HG03571 (cell line): ENCODE data around the gene PLCG1.
"Not testable (repeated sequence)": the region's sequence is repeated elsewhere in the genome, so short reads cannot be mapped to it uniquely, and the experiment has no call there.

Experiments used
- ATAC-seq: cut with Tn5 transposase; IDR thresholded peaks from one replicate; pipeline ENCODE4 v1.9.1; 2021; ENCODE audit not compliant: unreplicated experiment

Gene PLCG1

GRCh38 chr20:41136680-41137613, at the start of gene PLCG1:
Gene PLCG1, plus strand, starts transcription at chr20:41137543. Its CDS starts 99 bp downstream, at chr20:41137642.
- peak; percentile 51 for ATAC-seq

GRCh38 chr20:41087777-41088176, 49.6 kb upstream of the PLCG1 start:
- ATAC-seq: no peak

- no peak for ATAC-seq
Observed at GRCh38 chr20:41089555-41089954, 47.8 kb upstream of the PLCG1 start.

GRCh38 chr20:41091927-41092326, 45.4 kb upstream of the PLCG1 start:
- no peak for ATAC-seq

GRCh38 chr20:41094353-41095055, 42.8 kb upstream of the PLCG1 start:
- no peak for ATAC-seq

- no peak for ATAC-seq
Observed at GRCh38 chr20:41095110-41095969, 42.0 kb upstream of the PLCG1 start.

GRCh38 chr20:41098703-41099250, 38.6 kb upstream of the PLCG1 start:
- no peak for ATAC-seq

GRCh38 chr20:41100001-41100480, 37.3 kb upstream of the PLCG1 start:
- ATAC-seq: no peak

- no peak for ATAC-seq
Observed at GRCh38 chr20:41101660-41102059, 35.7 kb upstream of the PLCG1 start.

GRCh38 chr20:41108531-41108930, 28.8 kb upstream of the PLCG1 start:
- no peak for ATAC-seq

- ATAC-seq: no peak
Observed at GRCh38 chr20:41110012-41110411, 27.3 kb upstream of the PLCG1 start.

GRCh38 chr20:41110930-41111577, 26.3 kb upstream of the PLCG1 start:
- no peak for ATAC-seq

GRCh38 chr20:41111578-41111951, 25.8 kb upstream of the PLCG1 start:
- no peak for ATAC-seq

- no peak for ATAC-seq
Observed at GRCh38 chr20:41116282-41116956, 20.9 kb upstream of the PLCG1 start.

GRCh38 chr20:41118159-41118558, 19.2 kb upstream of the PLCG1 start:
- ATAC-seq: not testable (repeated sequence)

- no peak for ATAC-seq
Observed at GRCh38 chr20:41118632-41119031, 18.7 kb upstream of the PLCG1 start.

- ATAC-seq: no peak
Observed at GRCh38 chr20:41119614-41120561, 17.5 kb upstream of the PLCG1 start.

GRCh38 chr20:41121399-41121798, 15.9 kb upstream of the PLCG1 start:
- ATAC-seq: no peak

- ATAC-seq: no peak
Observed at GRCh38 chr20:41123631-41124030, 13.7 kb upstream of the PLCG1 start.
